Peyer's patch (tissue), 4 donors: ENCODE results near the gene MICB.

Experiments
- POLR2A ChIP-seq, 2 donors: fragments of 450-650 bp; IDR thresholded peaks; one replicate each; pipeline ENCODE4 v1.5.1; 2017; ENCODE audit warnings: antibody characterized with exemption in 2 of 2, mild to moderate bottlenecking in 2 of 2, moderate library complexity in 2 of 2
- TF ChIP-seq, protein P1 (sequence below), 6 experiments: fragments of 450-650 bp in 4 of 6; fragments of 200-600 bp in 2 of 6; sonication (generic) in 1 of 6; IDR thresholded peaks; one replicate each; pipeline ENCODE4 v1.5.1; 2017 to 2019; ENCODE audit warnings: antibody characterized with exemption in 6 of 6, mild to moderate bottlenecking in 3 of 6, moderate library complexity in 1 of 6

DNA sequence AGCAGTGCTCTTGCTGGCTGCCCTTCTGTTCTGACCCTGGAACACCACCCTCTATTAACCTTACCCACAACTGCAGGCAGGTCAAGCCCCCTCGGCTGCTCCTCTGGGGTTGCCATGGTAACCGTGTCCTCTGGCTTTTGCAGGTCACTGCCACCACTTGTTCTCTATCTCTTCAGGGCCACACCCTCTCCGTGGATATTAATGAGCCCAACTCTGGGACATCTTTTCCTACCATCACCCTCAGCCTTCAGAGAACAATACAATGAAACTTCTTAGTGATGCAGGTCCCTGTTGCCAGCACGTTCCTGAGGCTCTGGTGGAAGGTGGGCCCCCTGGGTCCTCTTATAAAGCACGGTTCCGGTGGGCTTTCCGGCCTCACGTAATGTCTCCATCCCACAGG, 30.8 kb upstream of the MICB start:
- TF ChIP-seq POLR2A (IDR thresholded peaks at IDR 0.05): no peak
- TF ChIP-seq, protein P1, sequence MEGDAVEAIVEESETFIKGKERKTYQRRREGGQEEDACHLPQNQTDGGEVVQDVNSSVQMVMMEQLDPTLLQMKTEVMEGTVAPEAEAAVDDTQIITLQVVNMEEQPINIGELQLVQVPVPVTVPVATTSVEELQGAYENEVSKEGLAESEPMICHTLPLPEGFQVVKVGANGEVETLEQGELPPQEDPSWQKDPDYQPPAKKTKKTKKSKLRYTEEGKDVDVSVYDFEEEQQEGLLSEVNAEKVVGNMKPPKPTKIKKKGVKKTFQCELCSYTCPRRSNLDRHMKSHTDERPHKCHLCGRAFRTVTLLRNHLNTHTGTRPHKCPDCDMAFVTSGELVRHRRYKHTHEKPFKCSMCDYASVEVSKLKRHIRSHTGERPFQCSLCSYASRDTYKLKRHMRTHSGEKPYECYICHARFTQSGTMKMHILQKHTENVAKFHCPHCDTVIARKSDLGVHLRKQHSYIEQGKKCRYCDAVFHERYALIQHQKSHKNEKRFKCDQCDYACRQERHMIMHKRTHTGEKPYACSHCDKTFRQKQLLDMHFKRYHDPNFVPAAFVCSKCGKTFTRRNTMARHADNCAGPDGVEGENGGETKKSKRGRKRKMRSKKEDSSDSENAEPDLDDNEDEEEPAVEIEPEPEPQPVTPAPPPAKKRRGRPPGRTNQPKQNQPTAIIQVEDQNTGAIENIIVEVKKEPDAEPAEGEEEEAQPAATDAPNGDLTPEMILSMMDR (IDR thresholded peaks at IDR 0.05): no peak
